Chondrocyte (in vitro differentiated cells): ENCODE measurements around the gene RELL1. TPM values are rescaled to one million over a fixed set of nuclear protein-coding genes. Genes with fewer than 3 reads are reported as not detected.

Experiments used
- DNase-seq: peaks from one replicate; pipeline ENCODE4 v3.0.0; 2021; ENCODE audit warnings: mixed read lengths, low spot score
- H3K27ac Mint-ChIP-seq: one replicate; pipeline ENCODE4 v1.8.0; 2021; ENCODE audit warnings: mild to moderate bottlenecking, moderate library complexity, mixed read lengths; ENCODE audit not compliant: unreplicated experiment
- H3K27me3 Mint-ChIP-seq: 2 replicates; pipeline ENCODE4 v1.8.0; 2021; ENCODE audit warnings: low read depth, mixed read lengths
- H3K36me3 Mint-ChIP-seq: 2 replicates; pipeline ENCODE4 v1.8.0; 2021; ENCODE audit warnings: low read depth, mixed read lengths
- H3K4me1 Mint-ChIP-seq: 2 replicates; pipeline ENCODE4 v1.8.0; 2021; ENCODE audit warnings: low read depth, mild to moderate bottlenecking, mixed read lengths
- H3K4me3 Mint-ChIP-seq: one replicate; pipeline ENCODE4 v1.8.0; 2021; ENCODE audit warnings: mild to moderate bottlenecking, moderate library complexity, mixed read lengths; ENCODE audit not compliant: unreplicated experiment
- H3K9me3 Mint-ChIP-seq: 2 replicates; pipeline ENCODE4 v1.8.0; 2021; ENCODE audit warnings: low read depth, mixed read lengths
- long read RNA-seq: library from polyadenylated mRNA; stranded (forward); transcript quantifications from one replicate; pipeline ENCODE4 v2.0.0, GENCODE V29; 2021
- total RNA-seq: library from RNA; stranded (reverse); gene quantifications from 3 replicates; pipeline ENCODE4 v1.2.1, GENCODE V29; 2021
- TF ChIP-seq, protein P1 (sequence below): fragments of 200-600 bp; sonication (generic); IDR thresholded peaks from 2 replicates; pipeline ENCODE4 v1.5.0; 2021; ENCODE audit warnings: antibody characterized with exemption, mild to moderate bottlenecking, moderate library complexity

RELL1 gene, protein sequence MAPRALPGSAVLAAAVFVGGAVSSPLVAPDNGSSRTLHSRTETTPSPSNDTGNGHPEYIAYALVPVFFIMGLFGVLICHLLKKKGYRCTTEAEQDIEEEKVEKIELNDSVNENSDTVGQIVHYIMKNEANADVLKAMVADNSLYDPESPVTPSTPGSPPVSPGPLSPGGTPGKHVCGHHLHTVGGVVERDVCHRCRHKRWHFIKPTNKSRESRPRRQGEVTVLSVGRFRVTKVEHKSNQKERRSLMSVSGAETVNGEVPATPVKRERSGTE
- 18.2 to 24.8 TPM (median 22.8 TPM) in 3 replicates for total RNA-seq
- long read RNA-seq, transcript RELL1-202 (7 exons, 1,350 nt) = major isoform, 12 of 19 reads
- long read RNA-seq, partial matches to known transcripts = 4 of 19 reads
- long read RNA-seq, other reads (novel, unspliced or antisense) = 3 of 19 reads

DNA sequence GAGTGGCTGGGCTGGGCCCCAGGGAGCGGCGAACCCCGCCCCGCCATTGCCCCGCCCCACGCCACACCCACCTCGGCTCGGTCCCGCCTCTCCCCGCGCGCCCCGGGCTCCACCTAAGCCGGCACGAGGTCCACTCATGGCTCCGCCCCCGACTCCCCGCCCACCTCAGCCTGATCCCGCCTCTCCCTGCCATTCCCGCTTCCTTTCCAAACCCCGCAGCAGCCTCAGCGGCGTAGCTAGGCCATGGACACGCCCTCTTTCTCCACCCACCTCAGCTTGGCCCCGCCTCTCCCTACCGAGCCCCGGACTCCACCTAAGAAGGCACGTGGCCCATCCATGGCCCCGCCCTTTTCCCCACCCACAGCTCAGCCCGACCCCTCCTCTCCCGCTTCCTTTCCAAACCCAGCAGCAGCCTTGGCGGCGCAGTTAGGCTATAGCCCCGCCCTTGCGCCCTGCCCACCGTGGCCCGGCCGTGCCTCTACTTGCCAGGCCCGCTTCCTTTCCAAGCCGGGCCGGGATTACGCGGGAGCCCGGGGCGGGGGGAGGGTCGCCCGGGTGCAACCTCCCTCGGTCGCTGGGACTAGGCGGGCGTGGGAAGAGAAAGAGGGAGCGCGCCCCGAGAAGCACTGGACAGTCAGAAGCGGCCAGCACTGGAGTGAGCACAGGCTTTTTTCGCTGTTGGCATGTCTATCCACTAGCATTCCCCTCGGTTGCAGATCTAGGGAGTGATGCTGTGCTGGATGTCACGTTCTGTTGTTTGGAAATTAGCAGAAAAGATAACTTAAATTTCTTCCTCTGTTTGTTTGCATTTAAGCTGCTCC lies at the start of gene RELL1:
RELL1 (minus strand) TSS at position 4 of the 821 bp plus-strand sequence. CDS start 89 bp downstream, outside the sequence.
- Mint-ChIP-seq H3K36me3 (no peaks in the 10 kb centered on the region), H3K9me3 (no peaks in the 10 kb centered on the region), H3K4me1 (peaks cover 22% of the 10 kb centered on the region), H3K4me3 (peak within 1 kb of the TSS; percentile 77), H3K27me3 (no peaks in the 10 kb centered on the region), H3K27ac (peak within 1 kb of the TSS; percentile 94)
- TF ChIP-seq, protein P1, sequence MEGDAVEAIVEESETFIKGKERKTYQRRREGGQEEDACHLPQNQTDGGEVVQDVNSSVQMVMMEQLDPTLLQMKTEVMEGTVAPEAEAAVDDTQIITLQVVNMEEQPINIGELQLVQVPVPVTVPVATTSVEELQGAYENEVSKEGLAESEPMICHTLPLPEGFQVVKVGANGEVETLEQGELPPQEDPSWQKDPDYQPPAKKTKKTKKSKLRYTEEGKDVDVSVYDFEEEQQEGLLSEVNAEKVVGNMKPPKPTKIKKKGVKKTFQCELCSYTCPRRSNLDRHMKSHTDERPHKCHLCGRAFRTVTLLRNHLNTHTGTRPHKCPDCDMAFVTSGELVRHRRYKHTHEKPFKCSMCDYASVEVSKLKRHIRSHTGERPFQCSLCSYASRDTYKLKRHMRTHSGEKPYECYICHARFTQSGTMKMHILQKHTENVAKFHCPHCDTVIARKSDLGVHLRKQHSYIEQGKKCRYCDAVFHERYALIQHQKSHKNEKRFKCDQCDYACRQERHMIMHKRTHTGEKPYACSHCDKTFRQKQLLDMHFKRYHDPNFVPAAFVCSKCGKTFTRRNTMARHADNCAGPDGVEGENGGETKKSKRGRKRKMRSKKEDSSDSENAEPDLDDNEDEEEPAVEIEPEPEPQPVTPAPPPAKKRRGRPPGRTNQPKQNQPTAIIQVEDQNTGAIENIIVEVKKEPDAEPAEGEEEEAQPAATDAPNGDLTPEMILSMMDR = peak; percentile 20
- DNase-seq = peak; percentile 100

DNA sequence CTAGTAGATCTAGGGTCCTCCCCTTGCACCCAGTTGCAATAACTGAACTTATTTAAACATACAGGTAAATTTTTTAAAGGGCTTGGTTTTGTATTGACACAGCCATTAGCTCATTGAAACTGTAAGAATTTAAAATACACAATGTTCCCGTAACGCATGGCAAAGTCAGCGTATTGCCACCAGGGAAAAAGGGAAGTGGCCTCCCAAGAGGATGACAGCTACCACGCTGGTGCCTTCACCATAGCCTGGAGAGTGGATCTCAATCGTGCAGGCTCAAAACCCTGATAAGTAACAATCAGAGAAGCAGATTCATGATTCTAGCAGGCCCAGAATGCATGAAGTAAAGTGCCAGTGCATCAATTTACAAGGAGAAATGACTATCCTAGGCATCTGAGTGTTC lies 49.4 kb upstream of the RELL1 start:
- TF ChIP-seq, protein P1 = no peak
- H3K4me3 Mint-ChIP-seq = no peak overlapping the region
- peaks cover 3% of the 10 kb centered on the region for H3K9me3 Mint-ChIP-seq
- H3K27me3 Mint-ChIP-seq = no peaks in the 10 kb centered on the region
- H3K4me1 Mint-ChIP-seq = no peaks in the 10 kb centered on the region
- H3K36me3 Mint-ChIP-seq = no peaks in the 10 kb centered on the region
- no peak for DNase-seq
- H3K27ac Mint-ChIP-seq = no peak overlapping the region

DNA sequence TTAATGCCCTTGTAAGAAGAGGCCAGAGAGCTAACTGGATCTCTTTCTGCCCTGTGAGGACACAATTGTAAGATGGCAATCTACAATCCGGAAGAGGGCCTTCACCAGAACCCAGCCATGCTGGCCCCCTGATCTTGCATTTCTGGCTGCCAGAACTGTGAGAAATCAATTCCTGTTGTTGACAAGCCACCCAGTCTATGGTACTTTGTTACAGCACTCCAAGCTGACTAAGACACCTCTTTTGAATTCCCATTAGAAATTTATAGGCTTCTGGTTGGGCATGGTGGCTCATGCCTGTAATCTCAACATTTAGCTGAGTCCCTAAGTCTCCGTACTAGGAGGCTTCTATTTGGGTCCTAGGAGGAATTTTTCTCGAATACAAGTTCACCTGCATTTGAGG lies 48.8 kb upstream of the RELL1 start:
- Mint-ChIP-seq H3K36me3 (no peaks in the 10 kb centered on the region), H3K4me1 (no peaks in the 10 kb centered on the region), H3K27me3 (no peaks in the 10 kb centered on the region), H3K27ac (no peak overlapping the region), H3K9me3 (peaks cover 3% of the 10 kb centered on the region), H3K4me3 (no peak overlapping the region)
- TF ChIP-seq, protein P1 = no peak
- DNase-seq = no peak

DNA sequence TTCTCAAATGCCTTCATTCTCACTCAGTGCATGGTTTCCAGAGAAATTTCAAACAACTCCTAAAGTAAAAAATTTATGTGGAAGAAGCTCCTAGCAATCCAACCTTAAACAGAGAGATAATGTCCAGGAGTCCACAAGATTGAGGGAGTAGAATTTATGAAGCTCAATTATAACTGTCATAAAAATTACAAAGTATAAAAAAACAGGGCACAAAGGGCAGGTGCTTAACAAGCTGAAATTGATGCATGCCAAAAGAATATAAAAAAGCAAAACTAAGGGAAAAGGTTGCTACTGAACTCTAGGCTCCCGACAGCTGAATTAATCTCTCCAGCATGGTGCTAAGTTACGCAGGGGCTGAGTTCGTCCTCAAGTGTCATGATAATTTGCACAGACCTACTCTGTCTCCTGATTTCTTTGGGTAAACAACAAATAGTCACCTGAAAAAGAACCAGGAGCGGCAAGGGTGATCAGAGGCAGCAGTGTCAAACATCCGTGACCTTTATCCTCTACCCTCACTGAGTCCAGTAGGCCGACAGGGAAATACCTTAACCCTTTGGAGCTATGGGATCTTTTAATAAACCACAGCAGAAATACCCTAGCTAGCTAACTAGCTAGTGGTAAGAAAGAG lies 47.2 kb upstream of the RELL1 start:
- peaks cover 3% of the 10 kb centered on the region for H3K4me1 Mint-ChIP-seq
- H3K9me3 Mint-ChIP-seq = peaks cover 3% of the 10 kb centered on the region
- no peaks in the 10 kb centered on the region for H3K36me3 Mint-ChIP-seq
- TF ChIP-seq, protein P1 = no peak
- no peak overlapping the region for H3K27ac Mint-ChIP-seq
- no peak for DNase-seq
- no peak overlapping the region for H3K4me3 Mint-ChIP-seq
- no peaks in the 10 kb centered on the region for H3K27me3 Mint-ChIP-seq
